NCI-H2171 (cell line): ENCODE results near the gene C5orf58.

ENCODE experiments used
- DNase-seq: peaks from one replicate; lab custom pipeline; 2025; lab: John Stamatoyannopoulos, UW

The C5orf58 gene

GRCh38 chr5:170283296-170283695 lies 50.5 kb downstream of the C5orf58 start:
- no peak for DNase-seq

GRCh38 chr5:170284231-170284630 lies 51.4 kb downstream of the C5orf58 start:
- DNase-seq: no peak

- DNase-seq: no peak
Observed at GRCh38 chr5:170285181-170285580, 52.4 kb downstream of the C5orf58 start.

DNA sequence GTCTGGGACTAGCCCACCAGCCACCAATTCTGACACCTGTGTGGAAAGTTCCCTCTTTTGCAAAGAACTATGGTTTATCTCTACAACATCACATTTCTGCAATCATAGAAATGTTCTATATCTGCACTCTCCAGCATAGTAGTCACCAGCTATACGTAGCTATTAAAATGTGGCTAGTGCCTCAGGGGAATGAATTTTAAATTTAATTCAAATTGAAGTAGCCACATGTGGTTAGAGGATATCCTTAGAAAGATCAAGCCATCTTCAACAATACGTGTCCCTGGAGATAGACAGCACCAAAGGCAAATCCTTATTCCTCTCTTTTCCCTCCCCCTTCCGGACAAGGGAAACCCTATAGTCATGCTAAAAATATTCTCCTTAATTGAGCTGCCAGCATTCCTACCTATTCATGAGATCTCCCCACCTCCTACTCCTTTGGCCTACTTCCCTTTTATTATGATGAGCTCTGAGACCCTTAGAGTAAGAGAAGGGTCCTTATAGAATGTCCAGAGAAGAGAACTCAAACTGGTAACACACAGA lies 53.7 kb downstream of the C5orf58 start:
- no peak for DNase-seq

- DNase-seq: no peak
Observed at GRCh38 chr5:170287532-170287931, 54.7 kb downstream of the C5orf58 start.

DNA sequence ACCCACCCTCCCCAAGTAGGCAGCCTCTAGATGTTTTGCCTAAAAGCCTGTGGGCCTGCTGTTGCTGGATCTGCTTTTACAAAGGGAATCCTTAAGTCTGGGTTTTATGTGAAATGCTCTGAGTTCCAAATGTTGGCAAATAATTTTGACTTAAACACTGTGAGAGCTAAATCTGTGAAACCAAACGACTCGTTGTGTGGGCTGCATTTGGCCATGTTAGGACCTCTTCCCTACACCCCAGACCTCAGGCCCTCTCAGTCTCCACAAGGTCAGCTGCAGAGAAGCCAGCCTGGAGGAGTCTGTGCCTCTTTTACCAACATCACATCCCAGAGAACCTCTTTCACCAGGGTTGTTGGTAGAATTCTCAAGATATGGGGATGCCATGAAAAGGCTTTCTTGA lies 55.4 kb downstream of the C5orf58 start:
- DNase-seq: no peak

- no peak for DNase-seq
Observed at GRCh38 chr5:170288551-170288950, 55.8 kb downstream of the C5orf58 start.

DNA sequence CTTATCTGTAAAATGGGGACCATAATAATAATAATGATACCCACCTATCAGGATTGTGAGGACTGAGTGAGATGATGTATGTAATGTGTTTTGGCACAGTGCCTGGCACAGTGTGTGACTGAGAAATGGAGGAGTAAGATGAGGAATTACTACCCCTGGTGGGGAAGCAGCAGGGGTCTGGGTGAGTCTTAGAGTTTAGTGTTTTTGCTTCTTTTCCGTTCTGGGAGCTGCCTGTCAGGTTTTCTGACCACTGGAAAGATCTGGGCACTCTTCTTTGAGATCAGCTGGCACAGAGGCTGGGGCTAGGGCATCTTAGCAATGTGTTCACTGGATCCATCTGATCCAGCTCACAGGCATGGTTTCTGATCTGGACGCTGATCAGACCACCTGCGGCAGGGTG lies 56.3 kb downstream of the C5orf58 start:
- no peak for DNase-seq

GRCh38 chr5:170289764-170290163 lies 57.0 kb downstream of the C5orf58 start:
- no peak for DNase-seq

GRCh38 chr5:170290498-170290897 lies 57.7 kb downstream of the C5orf58 start:
- no peak for DNase-seq

DNA sequence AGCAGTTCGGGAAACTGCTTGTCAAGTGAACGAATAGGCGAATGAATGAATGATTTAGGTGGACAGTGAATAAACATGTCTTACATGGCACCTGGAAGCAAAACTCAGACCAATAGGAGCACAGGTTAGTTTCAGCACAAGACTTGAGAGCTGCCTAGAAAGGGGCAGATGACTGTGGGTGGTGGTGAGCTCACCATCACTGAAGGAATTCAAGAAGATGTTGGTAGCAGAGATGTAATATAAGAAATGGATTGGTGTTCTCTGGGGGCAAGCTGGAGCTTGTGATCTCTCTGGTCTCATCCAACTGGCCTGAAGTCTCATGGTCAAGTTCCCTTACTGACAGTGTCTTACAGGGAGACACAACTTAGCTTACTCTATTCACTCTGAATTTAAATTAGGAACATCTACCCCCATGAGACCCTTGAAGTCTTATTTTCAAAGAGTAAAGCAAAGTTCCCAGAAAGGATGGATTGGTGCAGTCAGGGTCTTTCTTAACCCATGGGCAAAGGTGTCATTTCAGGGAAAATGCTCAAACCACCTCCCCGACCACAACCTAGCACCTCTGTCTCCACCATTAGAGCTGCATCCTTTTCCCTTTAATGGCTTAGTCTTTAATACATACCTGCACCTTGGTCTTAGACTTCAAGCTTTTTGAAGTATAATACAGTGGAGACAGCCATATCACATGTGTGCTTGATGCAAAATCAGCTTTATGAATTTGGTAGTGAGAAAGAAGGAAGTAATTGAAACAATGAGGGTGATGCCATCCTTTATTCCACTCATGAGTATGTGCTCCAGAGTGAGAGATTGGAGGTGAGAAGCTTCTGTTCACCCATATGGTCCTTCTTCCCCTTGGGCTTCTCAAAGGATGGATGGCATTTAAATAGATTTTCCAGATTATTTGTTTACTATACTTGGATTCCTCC lies 59.7 kb downstream of the C5orf58 start:
- DNase-seq: no peak

DNA sequence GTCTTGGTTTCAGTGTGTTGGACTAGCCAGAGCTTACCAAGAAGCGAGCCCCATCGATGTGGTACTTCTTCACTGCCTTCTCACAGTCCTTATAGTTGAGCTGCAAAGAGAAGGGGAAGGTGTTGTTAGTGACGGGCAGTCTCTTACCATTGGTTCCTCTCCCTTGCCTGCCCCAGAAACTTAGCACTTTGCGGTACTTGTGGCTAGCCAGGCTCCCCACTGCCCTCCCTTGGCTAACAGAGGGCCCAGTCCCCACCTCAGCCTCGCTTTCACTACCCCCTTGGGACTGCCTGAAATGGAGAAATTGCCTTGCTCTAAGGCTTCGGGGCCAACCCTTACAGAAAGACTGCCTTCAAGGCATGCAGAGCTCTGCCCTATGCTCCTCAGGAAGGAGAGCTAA lies 60.5 kb downstream of the C5orf58 start:
- no peak for DNase-seq

- no peak for DNase-seq
Observed at GRCh38 chr5:170294057-170294456, 61.3 kb downstream of the C5orf58 start.

DNA sequence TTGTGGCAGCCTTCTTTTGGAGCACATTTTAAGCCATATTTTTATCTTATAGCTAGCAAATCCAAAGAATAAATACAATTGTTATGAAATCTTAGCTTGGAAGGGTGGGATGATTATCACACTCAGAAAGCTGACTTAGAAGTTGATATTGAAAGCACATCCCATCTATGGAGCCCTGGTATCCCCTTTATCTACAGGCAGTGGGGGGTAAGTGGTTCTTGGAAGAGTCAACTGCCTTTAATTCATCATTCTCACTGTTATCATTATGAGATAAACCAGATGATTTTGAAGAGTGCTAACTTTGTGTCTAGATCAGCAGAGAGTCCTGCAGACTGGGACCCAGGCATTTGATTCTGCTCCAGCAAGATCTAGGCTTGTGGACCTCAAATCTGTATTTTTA lies 61.8 kb downstream of the C5orf58 start:
- no peak for DNase-seq
